Gastrocnemius medialis (tissue), 4 donors: ENCODE measurements around the gene GRID2. TPM values are rescaled to one million over a fixed set of nuclear protein-coding genes. Genes with fewer than 3 reads are reported as not detected.
"Not testable (repeated sequence)": the region's sequence is repeated elsewhere in the genome, so short reads cannot be mapped to it uniquely, and the experiment has no call there.

Experiments used
- ATAC-seq, 2 donors: fragments of 150-250 bp; one replicate each; pipeline ENCODE4 v1.9.1; 2016
- DNase-seq, 2 donors: peaks; one replicate each; pipeline ENCODE4 v3.0.0-alpha.2; 2019
- H3K27ac ChIP-seq, 4 donors: fragments of 200-600 bp; sonication (generic); 1 replicate in 1 of 4; 2 replicates in 3 of 4; pipeline ENCODE4 v1.5.1; 2016 to 2018; ENCODE audit warnings: mild to moderate bottlenecking in 2 of 4, moderate library complexity in 1 of 4
- H3K27me3 ChIP-seq, 3 donors: fragments of 200-600 bp; sonication (generic) in 2 of 3; 1 replicate in 1 of 3; 2 replicates in 2 of 3; pipeline versions ENCODE4 v1.5.1 to v1.6.0; 2016 to 2019; ENCODE audit warnings: mild to moderate bottlenecking in 1 of 3, moderate library complexity in 1 of 3
- H3K36me3 ChIP-seq, 2 donors: fragments of 200-600 bp; sonication (generic) in 1 of 2; one replicate each; pipeline ENCODE4 v1.5.1; 2017 to 2018
- H3K4me1 ChIP-seq, 2 donors: fragments of 200-600 bp; sonication (generic) in 1 of 2; one replicate each; pipeline ENCODE4 v1.5.1; 2016 to 2017; ENCODE audit warnings: mild to moderate bottlenecking in 2 of 2
- H3K4me3 ChIP-seq, 4 donors: fragments of 200-600 bp; sonication (generic) in 3 of 4; 1 replicate in 1 of 4; 2 replicates in 3 of 4; pipeline ENCODE4 v1.5.1; 2016 to 2019; ENCODE audit warnings: mild to moderate bottlenecking in 2 of 4
- H3K9me3 ChIP-seq, 3 donors: fragments of 200-600 bp; sonication (generic) in 2 of 3; 1 replicate in 1 of 3; 2 replicates in 2 of 3; pipeline ENCODE4 v1.5.1; 2016 to 2019
- CTCF ChIP-seq, 5 experiments: fragments of 450-650 bp in 3 of 5; fragments of 200-600 bp in 2 of 5; sonication (generic) in 2 of 5; IDR thresholded peaks in 4 of 5; conservative IDR thresholded peaks in 1 of 5; 1 replicate in 4 of 5; 2 replicates in 1 of 5; pipeline ENCODE4 v1.5.1; 2016 to 2019; ENCODE audit warnings: antibody characterized with exemption in 5 of 5, mild to moderate bottlenecking in 3 of 5, moderate library complexity in 3 of 5
- POLR2A ChIP-seq, 2 donors: fragments of 450-650 bp; IDR thresholded peaks; one replicate each; pipeline ENCODE4 v1.6.1; 2017; ENCODE audit warnings: antibody characterized with exemption in 2 of 2, mild to moderate bottlenecking in 2 of 2, moderate library complexity in 2 of 2
- in situ Hi-C, 4 donors: fragments of 200-750 bp; cut with MboI; loops; one replicate each; pipeline versions ENCODE4 v1.15.0 to v1.8.0; 2017; ENCODE audit warnings: low sequenced_read_pairs in 4 of 4
- intact Hi-C: fragments of 100-400 bp; cut with DNase I; formaldehyde crosslinking; loops from one replicate; pipeline ENCODE4 v1.15.1; 2023; ENCODE audit warnings: low total_unique reads
- total RNA-seq, 4 donors: library from RNA; depleted of rRNA; stranded (reverse); fragments of >200 nt; gene quantifications; one replicate each; pipeline versions ENCODE4 v1.1.0 to v1.2.3, GENCODE V29; 2016

Gene GRID2
- total RNA-seq, 4 donors from 2014 or later = not detected

- no peak for ATAC-seq
- in situ Hi-C loops = no loop called here
- no peaks in the 10 kb centered on the region for H3K36me3 ChIP-seq
- no peak overlapping the region for H3K4me3 ChIP-seq
- TF ChIP-seq CTCF (IDR thresholded peaks at IDR 0.05 in 4 of 5, conservative IDR thresholded peaks at IDR 0.05 in 1 of 5) (no peak), POLR2A (IDR thresholded peaks at IDR 0.05) (no peak)
- H3K27ac ChIP-seq = no peak overlapping the region
- H3K27me3 ChIP-seq = no peaks in the 10 kb centered on the region
- no peaks in the 10 kb centered on the region for H3K4me1 ChIP-seq
- H3K9me3 ChIP-seq = no peaks in the 10 kb centered on the region
- no peak for DNase-seq
- intact Hi-C loops = no loop called here
These were observed 1356.3 kb downstream of the GRID2 start for GRCh38 chr4:93660036-93660435.

DNA sequence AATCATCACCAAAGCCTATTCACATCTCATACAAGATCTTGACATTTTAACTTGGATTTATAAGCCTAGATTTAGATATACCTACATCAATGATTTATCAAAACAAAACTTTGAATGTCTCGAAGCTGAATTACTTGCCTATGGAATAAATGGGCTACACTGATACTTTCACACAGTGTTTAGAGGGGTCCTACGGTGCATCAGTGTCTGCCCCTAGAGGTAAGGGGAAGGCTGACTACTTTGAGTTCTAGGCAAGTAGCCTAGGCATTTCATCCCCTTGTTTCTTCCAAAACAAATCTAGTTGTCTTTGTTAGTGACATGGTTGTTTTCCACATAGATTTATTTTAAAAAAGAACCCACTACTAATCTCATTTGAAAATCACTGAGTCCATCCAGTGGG, 1366.7 kb downstream of the GRID2 start:
- no peak for DNase-seq
- ATAC-seq = no peak
- Histone ChIP-seq H3K27ac (no peak overlapping the region), H3K9me3 (no peaks in the 10 kb centered on the region), H3K36me3 (no peaks in the 10 kb centered on the region), H3K4me1 (no peaks in the 10 kb centered on the region), H3K4me3 (no peak overlapping the region), H3K27me3 (no peaks in the 10 kb centered on the region)
- no peak for TF ChIP-seq POLR2A (IDR thresholded peaks at IDR 0.05)
- TF ChIP-seq CTCF (IDR thresholded peaks at IDR 0.05 in 4 of 5, conservative IDR thresholded peaks at IDR 0.05 in 1 of 5) = no peak
- in situ Hi-C loops = no loop called here
- intact Hi-C loops = no loop called here

DNA sequence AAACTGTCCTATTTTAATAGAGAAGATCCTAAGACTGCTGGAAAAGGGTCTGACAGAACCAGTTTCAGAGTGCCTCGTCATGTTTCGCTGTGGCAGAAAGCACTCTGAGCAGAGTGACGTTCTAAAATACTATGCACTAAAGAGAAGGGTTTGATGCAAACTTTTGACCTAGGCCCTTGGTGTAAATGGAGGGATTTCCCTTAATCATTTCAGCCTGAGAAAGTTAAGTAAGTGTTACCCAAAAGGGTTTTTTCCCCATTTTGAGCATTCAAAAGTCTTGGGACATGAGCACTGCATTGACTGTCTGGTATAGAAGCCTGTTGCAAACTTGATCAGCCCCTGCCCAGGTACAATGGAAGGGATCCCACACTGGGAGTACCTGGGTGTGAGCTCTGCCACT, 1367.3 kb downstream of the GRID2 start:
- intact Hi-C loops = no loop called here
- Histone ChIP-seq H3K4me3 (no peak overlapping the region), H3K27ac (no peak overlapping the region), H3K4me1 (no peaks in the 10 kb centered on the region), H3K9me3 (no peaks in the 10 kb centered on the region), H3K36me3 (no peaks in the 10 kb centered on the region), H3K27me3 (no peaks in the 10 kb centered on the region)
- in situ Hi-C loops = no loop called here
- TF ChIP-seq POLR2A (IDR thresholded peaks at IDR 0.05) = no peak
- no peak for TF ChIP-seq CTCF (IDR thresholded peaks at IDR 0.05 in 4 of 5, conservative IDR thresholded peaks at IDR 0.05 in 1 of 5)
- DNase-seq = no peak
- no peak for ATAC-seq

DNA sequence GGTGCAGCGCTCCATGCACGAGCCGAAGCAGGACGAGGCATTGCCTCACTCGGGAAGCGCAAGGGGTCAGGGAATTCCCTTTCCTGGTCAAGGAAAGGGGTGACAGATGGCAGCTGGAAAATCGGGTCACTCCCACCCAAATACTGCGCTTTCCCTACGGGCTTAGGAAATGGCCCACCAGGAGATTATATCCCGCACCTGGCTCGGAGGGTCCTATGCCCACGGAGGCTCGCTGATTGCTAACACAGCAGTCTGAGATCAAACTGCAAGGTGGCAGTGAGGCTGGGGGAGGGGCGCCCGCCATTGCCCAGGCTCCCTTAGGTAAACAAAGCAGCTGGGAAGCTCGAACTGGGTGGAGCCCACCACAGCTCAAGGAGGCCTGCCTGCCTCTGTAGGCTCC, 1373.2 kb downstream of the GRID2 start:
- H3K4me3 ChIP-seq, ATAC-seq, H3K27me3 ChIP-seq, H3K27ac ChIP-seq, H3K4me1 ChIP-seq, H3K36me3 ChIP-seq, intact Hi-C loops, in situ Hi-C loops, H3K9me3 ChIP-seq, DNase-seq: not testable (repeated sequence)

DNA sequence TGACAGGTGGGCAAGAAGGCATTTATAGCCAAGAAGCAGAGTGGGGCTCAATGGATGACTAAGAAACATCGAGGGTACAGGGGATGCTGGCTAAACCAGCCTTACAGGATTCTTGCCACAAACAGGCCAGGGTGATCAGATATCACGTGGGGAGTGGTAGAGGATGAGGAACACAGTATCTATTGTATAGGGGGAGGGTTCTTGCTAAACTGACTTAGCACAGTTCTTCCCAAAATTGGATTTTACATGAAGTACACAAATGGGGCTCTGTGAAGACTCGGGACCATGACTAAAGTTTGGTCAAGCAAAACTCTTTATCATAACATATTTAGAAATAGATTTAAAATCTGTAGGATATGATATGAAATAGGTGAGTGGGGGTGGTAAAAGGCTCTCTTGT, 1380.8 kb downstream of the GRID2 start:
- Histone ChIP-seq H3K9me3 (no peaks in the 10 kb centered on the region), H3K4me3 (no peak overlapping the region), H3K4me1 (no peaks in the 10 kb centered on the region), H3K27ac (no peak overlapping the region), H3K36me3 (no peaks in the 10 kb centered on the region), H3K27me3 (no peaks in the 10 kb centered on the region)
- DNase-seq = no peak
- TF ChIP-seq CTCF (IDR thresholded peaks at IDR 0.05 in 4 of 5, conservative IDR thresholded peaks at IDR 0.05 in 1 of 5) (no peak), POLR2A (IDR thresholded peaks at IDR 0.05) (no peak)
- intact Hi-C loops = no loop called here
- no peak for ATAC-seq
- in situ Hi-C loops = no loop called here
